Spinal cord (tissue), 10 donors: ENCODE data around the gene MPI. TPM values are rescaled to one million over a fixed set of nuclear protein-coding genes. Genes with fewer than 3 reads are reported as not detected.

Experiments
- DNase-seq, 6 donors: peaks; one replicate each; pipeline versions ENCODE4 v3.0.0 to v3.0.0-alpha.2; 2013 to 2015; ENCODE audit warnings: low spot score in 6 of 6, low read depth in 4 of 6
- H3K27ac ChIP-seq: one replicate; pipeline ENCODE4 v1.5.1; 2013; ENCODE audit warnings: low read depth, low read length, control low read depth
- H3K27me3 ChIP-seq: one replicate; pipeline ENCODE4 v1.6.1; 2013; ENCODE audit warnings: low read length; ENCODE audit not compliant: control insufficient read depth, insufficient read depth
- H3K36me3 ChIP-seq: one replicate; pipeline ENCODE4 v1.6.1; 2013; ENCODE audit warnings: low read length; ENCODE audit not compliant: control insufficient read depth, insufficient read depth
- H3K4me1 ChIP-seq: one replicate; pipeline ENCODE4 v1.6.1; 2013; ENCODE audit warnings: low read length; ENCODE audit not compliant: control insufficient read depth, insufficient read depth
- H3K4me3 ChIP-seq: one replicate; pipeline ENCODE4 v1.5.1; 2013; ENCODE audit warnings: low read depth, low read length, control low read depth
- H3K9me3 ChIP-seq: one replicate; pipeline ENCODE4 v1.6.1; 2013; ENCODE audit warnings: low read length; ENCODE audit not compliant: control insufficient read depth, insufficient read depth
- WGBS: methylation state at CpG from one replicate; pipeline ENCODE4 v1.1.5; 2013; ENCODE audit warnings: missing lambda C conversion rate; ENCODE audit not compliant: insufficient coverage; 5-methylcytosine and 5-hydroxymethylcytosine counted together
- polyA plus RNA-seq, 2 donors: library from polyadenylated mRNA; unstranded; fragments of 120-200 nt; gene quantifications; one replicate each; pipeline ENCODE4 v1.2.1, GENCODE V29; 2013; ENCODE audit not compliant: insufficient read length in 2 of 2
- total RNA-seq, 2 donors: library from RNA; depleted of rRNA in 1 of 2; stranded (reverse); fragments of 120-200 nt in 1 of 2; fragments of >200 nt in 1 of 2; gene quantifications; one replicate each; pipeline versions ENCODE4 v1.2.3 to v1.2.4, GENCODE V29; 2013 to 2014
- donor health status: healthy.

The MPI gene
- total and polyA plus RNA-seq, 4 donors, result 38.5 to 80.7 (median 69.6) TPM

DNA sequence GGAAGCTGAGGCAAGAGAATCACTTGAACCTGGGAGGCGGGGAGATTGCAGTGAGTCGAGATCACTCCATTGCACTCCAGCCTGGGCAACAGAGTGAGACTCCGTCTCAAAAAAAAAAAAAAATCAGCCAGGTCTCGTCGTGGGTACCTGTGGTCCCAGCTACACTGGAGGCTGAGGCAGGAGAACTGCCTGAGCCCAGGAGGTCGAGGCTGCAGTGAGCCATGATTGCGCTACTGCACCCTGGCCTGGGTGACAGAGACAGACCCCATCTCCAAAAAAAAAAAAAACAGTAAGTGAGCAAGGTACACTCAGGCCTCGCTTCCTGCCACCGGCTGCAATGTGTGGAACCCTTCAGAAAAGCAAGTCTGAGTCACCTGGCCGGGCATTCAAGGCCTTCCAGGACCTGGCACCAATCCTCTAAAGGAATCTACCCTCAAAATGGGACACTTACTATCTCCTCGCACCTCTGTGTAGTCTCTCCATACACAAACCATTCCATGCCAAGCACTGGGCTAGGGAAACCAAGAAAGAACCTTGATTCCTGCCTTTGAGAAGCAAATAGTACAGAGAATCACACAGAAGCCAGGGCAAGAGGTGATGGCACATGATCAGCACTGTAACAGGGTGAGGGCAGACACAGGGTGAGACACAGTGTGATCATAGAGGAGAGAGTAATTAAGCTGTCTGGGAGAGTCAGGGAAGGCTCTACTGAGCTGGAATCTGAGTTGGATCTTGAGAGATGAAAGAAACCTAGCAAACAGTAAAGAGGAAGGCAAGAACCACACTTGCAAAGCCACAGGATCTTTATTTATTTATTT, 26.4 kb upstream of the MPI start:
- no peak overlapping the region for H3K4me3 ChIP-seq
- no peaks in the 10 kb centered on the region for H3K27me3 ChIP-seq
- peaks cover 4% of the 10 kb centered on the region for H3K36me3 ChIP-seq
- H3K4me1 ChIP-seq, result peaks cover 10% of the 10 kb centered on the region
- H3K9me3 ChIP-seq, result no peaks in the 10 kb centered on the region
- H3K27ac ChIP-seq, result no peak overlapping the region
- no peak for DNase-seq
- WGBS, result 97% methylated on average over 7 of the region's 11 CpGs

DNA sequence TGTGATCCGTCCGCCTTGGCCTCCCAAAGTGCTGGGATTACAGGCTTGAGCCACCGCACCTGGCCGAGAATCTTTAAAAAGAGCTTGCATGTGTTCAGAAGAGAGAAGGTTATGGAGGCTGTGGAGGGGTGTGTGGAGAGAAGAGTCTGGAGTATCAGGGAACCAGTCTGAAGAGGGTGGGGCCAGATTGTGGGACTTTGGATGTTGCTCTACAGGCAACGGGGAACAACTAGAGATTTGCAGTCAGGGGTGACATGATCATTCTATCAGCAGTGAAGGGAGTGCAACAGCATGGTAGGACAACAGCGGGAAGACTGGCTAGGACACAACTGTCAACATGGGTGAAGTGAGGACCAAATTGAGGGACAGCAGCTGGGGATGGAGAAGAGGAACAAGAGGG, 25.5 kb upstream of the MPI start:
- H3K4me1 ChIP-seq, result peaks cover 1% of the 10 kb centered on the region
- H3K27ac ChIP-seq, result no peak overlapping the region
- H3K27me3 ChIP-seq, result no peaks in the 10 kb centered on the region
- no peak overlapping the region for H3K4me3 ChIP-seq
- H3K9me3 ChIP-seq, result no peaks in the 10 kb centered on the region
- H3K36me3 ChIP-seq, result peaks cover 6% of the 10 kb centered on the region
- DNase-seq, result no peak
- 98% methylated on average over 5 of the region's 6 CpGs for WGBS

GRCh38 chr15:74865316-74865715, 24.5 kb upstream of the MPI start:
- no peak overlapping the region for H3K4me3 ChIP-seq
- H3K4me1 ChIP-seq, result peaks cover 5% of the 10 kb centered on the region
- 93% methylated on average over 2 of the region's 2 CpGs for WGBS
- H3K36me3 ChIP-seq, result peaks cover 6% of the 10 kb centered on the region
- DNase-seq, result no peak
- no peaks in the 10 kb centered on the region for H3K9me3 ChIP-seq
- H3K27me3 ChIP-seq, result no peaks in the 10 kb centered on the region
- no peak overlapping the region for H3K27ac ChIP-seq

DNA sequence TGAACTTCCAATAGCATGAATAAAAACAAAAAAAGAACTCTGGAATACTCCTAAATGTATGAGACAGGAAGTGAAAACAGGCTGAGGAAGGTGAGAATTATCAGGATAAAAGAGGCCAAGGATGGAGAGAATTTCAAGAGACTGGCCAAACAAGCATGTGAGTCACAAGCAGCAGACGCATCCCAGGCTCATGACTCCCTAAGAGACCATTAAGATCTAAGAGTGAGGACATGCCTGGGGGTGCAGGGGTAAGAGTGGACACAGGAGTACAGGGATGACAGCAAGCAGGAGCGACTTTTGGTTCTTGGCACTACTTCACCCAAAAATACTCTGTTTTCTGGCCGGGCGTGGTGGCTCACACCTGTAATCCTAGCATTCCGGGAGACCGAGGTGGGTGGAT, 23.8 kb upstream of the MPI start:
- peaks cover 6% of the 10 kb centered on the region for H3K36me3 ChIP-seq
- H3K27ac ChIP-seq, result no peak overlapping the region
- no peak overlapping the region for H3K4me3 ChIP-seq
- no peaks in the 10 kb centered on the region for H3K27me3 ChIP-seq
- DNase-seq, result no peak
- no peaks in the 10 kb centered on the region for H3K9me3 ChIP-seq
- 91% methylated on average over 6 of the region's 6 CpGs for WGBS
- peaks cover 7% of the 10 kb centered on the region for H3K4me1 ChIP-seq

GRCh38 chr15:74867466-74868038, 22.3 kb upstream of the MPI start:
- DNase-seq, result no peak
- no peak overlapping the region for H3K4me3 ChIP-seq
- H3K4me1 ChIP-seq, result peaks cover 21% of the 10 kb centered on the region
- no peak overlapping the region for H3K27ac ChIP-seq
- H3K27me3 ChIP-seq, result no peaks in the 10 kb centered on the region
- H3K9me3 ChIP-seq, result no peaks in the 10 kb centered on the region
- H3K36me3 ChIP-seq, result peaks cover 6% of the 10 kb centered on the region
- no CpG with 5 or more reads among the region's 1 CpG for WGBS

- no peaks in the 10 kb centered on the region for H3K27me3 ChIP-seq
- whole genome bisulfite sequencing, result 91% methylated on average over 4 of the region's 6 CpGs
- no peaks in the 10 kb centered on the region for H3K9me3 ChIP-seq
- DNase-seq, result no peak
- H3K27ac ChIP-seq, result no peak overlapping the region
- H3K4me3 ChIP-seq, result no peak overlapping the region
- peaks cover 6% of the 10 kb centered on the region for H3K36me3 ChIP-seq
- peaks cover 23% of the 10 kb centered on the region for H3K4me1 ChIP-seq
Observed at GRCh38 chr15:74868059-74868458, 21.8 kb upstream of the MPI start.

GRCh38 chr15:74869372-74869725, 20.5 kb upstream of the MPI start:
- Histone ChIP-seq H3K4me3 (no peak overlapping the region), H3K9me3 (no peaks in the 10 kb centered on the region), H3K36me3 (peaks cover 4% of the 10 kb centered on the region), H3K27me3 (no peaks in the 10 kb centered on the region), H3K4me1 (peaks cover 30% of the 10 kb centered on the region), H3K27ac (no peak overlapping the region)
- DNase-seq, result no peak

DNA sequence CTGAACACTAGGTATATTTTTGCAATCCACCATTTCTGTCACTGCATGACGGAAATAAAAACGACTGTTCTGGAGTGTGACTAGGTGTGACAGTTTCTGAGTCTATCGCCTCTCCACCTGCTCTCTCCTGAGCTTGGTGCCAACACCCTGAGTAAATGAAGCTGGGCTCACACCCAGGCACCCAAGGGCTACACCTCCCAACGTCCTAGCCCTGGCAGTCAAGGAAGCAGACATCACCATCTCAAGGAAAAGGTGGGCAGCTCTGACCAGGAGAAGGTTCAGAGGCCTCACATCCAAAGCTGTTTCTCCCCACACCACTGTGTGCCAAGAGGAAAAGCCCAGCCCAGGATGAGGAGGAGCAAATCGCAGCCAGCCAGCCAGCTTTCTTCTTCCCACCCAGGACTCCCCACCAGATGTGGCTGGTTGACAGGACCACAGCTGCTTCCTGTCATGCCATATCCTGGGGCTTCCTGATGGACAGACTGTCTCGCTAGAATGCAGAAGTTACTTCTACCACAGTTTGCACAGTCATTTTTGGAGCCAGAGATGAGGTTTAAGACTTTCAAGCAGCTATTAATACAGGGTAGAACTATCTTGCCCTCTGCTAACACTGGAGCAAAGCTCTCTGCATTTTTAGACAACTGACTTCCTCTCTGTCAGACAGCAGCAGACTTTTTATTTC, 20.0 kb upstream of the MPI start:
- peaks cover 4% of the 10 kb centered on the region for H3K36me3 ChIP-seq
- no peaks in the 10 kb centered on the region for H3K9me3 ChIP-seq
- DNase-seq, result no peak
- no peaks in the 10 kb centered on the region for H3K27me3 ChIP-seq
- H3K4me1 ChIP-seq, result peaks cover 30% of the 10 kb centered on the region
- 76% methylated on average over 6 of the region's 6 CpGs for WGBS
- H3K27ac ChIP-seq, result no peak overlapping the region
- H3K4me3 ChIP-seq, result no peak overlapping the region

GRCh38 chr15:74870436-74871215, 19.2 kb upstream of the MPI start:
- Histone ChIP-seq H3K27ac (no peak overlapping the region), H3K36me3 (peaks cover 4% of the 10 kb centered on the region), H3K4me3 (no peak overlapping the region), H3K9me3 (no peaks in the 10 kb centered on the region), H3K4me1 (peaks cover 30% of the 10 kb centered on the region), H3K27me3 (no peaks in the 10 kb centered on the region)
- 68% methylated on average over 4 of the region's 6 CpGs for WGBS
- no peak for DNase-seq
